ENCODE data around the gene MRRF. TPM values are rescaled to one million over a fixed set of nuclear protein-coding genes. Genes with fewer than 3 reads are reported as not detected.

The MRRF gene
- total RNA-seq, 3 donors from 2014 or later = 32.5 to 55.3 (median 44.9) TPM

DNA sequence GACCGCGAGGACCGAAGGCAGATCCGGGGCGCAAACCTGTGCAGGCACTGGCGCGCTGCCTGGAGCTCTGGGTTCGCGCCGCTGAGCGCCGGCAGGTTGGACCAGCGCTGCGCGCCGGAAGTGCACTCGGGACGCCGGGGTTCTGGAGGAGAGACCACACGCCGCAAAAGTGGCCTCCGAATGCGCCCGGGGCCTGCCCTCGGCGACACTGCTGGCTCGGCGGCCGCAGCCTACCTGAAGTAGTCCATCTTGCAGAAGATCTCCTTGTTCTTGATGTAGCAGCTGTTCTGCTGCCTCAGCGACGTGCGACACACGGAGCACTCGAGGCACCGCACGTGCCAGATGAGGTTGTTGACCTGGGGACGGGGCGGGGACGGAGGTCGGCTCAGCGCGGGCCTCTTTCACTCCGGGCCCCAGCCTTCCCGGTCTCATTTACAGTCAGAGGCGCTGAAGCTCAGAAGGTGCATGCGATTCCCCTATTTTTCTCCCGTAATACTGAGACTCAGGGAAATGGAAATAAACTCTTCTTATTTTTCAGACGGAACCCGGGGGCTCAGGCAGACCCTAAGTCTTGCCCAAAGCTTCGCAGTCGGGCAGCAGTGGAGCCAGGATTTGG, 38.4 kb upstream of the MRRF start:
- no peaks in the 10 kb centered on the region for H3K36me3 ChIP-seq
- no peaks in the 10 kb centered on the region for H3K9me3 ChIP-seq
- H3K27me3 ChIP-seq = peaks cover 13 to 82% of the 10 kb centered on the region in 2 donors
- intact Hi-C loops (cut with DNase I; ENCODE audit: low total_unique reads) = no loop called here
- no peak overlapping the region for H3K27ac ChIP-seq
- peak overlapping the region; percentile 15 to 71 (median 21) for H3K4me3 ChIP-seq
- DNase-seq (ENCODE audit: low spot score in 2 of 2) = no peak
- TF ChIP-seq POLR2AphosphoS5 (IDR thresholded peaks at IDR 0.05) (no peak), CTCF (IDR thresholded peaks at IDR 0.05) (no peak), POLR2A (IDR thresholded peaks at IDR 0.05) (no peak)
- peaks cover 3 to 5% of the 10 kb centered on the region in 2 donors for H3K4me1 ChIP-seq

DNA sequence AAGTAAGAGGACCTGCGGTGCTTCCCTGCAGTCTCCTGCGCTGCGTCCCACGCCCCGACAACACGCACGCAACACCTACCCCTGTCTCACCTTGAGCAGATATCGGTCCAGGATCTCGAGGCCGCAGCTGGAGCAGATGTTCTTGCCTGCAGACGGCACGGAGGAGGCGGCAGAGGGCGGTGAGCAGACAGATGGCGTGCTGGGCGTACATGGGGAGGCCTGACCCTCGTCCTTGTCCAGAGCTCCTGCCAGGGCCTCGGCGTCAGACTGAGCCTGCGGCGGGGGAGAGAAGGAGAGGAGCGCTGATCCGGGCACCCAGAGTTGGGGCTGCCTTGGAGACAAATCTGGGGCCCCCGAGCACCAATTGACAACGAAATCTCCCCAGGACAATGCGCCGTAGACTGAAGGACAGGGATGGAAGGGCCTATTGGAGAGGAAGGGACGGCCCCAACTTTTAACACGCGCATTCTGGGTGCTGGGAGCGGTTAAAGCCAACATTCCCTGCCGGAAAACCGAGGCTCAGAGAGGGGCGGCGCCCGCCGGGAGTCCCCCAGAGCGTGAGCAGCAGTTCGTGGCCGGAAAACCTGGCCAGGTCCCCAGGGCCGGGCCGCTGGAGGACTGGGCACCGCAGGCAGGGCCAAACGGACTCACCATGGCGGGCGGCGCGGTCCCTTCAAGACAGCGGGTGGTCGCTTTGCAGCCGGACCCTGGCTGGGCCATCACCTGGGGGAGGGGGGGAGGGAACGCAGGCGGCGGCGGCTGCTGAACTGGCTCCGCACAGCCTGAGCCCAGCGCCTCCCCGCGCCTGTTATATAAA, 37.7 kb upstream of the MRRF start:
- H3K27me3 ChIP-seq = peaks cover 13 to 81% of the 10 kb centered on the region in 2 donors

GRCh38 chr9:122227575-122227900, 37.1 kb upstream of the MRRF start:
- peaks cover 3 to 5% of the 10 kb centered on the region in 2 donors for H3K4me1 ChIP-seq
- H3K27ac ChIP-seq = no peak overlapping the region
- H3K36me3 ChIP-seq = no peaks in the 10 kb centered on the region
- peaks cover 13 to 75% of the 10 kb centered on the region in 2 donors for H3K27me3 ChIP-seq
- DNase-seq (ENCODE audit: low spot score in 2 of 2) = no peak
- peak overlapping the region; percentile 43 to 71 (median 46) for H3K4me3 ChIP-seq
- intact Hi-C loops (cut with DNase I; ENCODE audit: low total_unique reads) = no loop called here
- H3K9me3 ChIP-seq = no peaks in the 10 kb centered on the region
- TF ChIP-seq POLR2A (IDR thresholded peaks at IDR 0.05) = no peak
- no peak for TF ChIP-seq POLR2AphosphoS5 (IDR thresholded peaks at IDR 0.05)
- TF ChIP-seq CTCF (IDR thresholded peaks at IDR 0.05) = no peak

More for the DNA sequence above, 37.7 kb upstream of the MRRF start:
- no peaks in the 10 kb centered on the region for H3K36me3 ChIP-seq
- intact Hi-C loops (cut with DNase I; ENCODE audit: low total_unique reads) = no loop called here
- no peaks in the 10 kb centered on the region for H3K9me3 ChIP-seq
- peak overlapping the region; percentile 43 to 71 (median 46) for H3K4me3 ChIP-seq
- peaks cover 3 to 5% of the 10 kb centered on the region in 2 donors for H3K4me1 ChIP-seq
- H3K27ac ChIP-seq = no peak overlapping the region
- TF ChIP-seq POLR2AphosphoS5 (IDR thresholded peaks at IDR 0.05) = no peak
- no peak for TF ChIP-seq POLR2A (IDR thresholded peaks at IDR 0.05)
- no peak for TF ChIP-seq CTCF (IDR thresholded peaks at IDR 0.05)
- DNase-seq (ENCODE audit: low spot score in 2 of 2) = no peak

- Histone ChIP-seq H3K36me3 (no peaks in the 10 kb centered on the region), H3K9me3 (no peaks in the 10 kb centered on the region), H3K27me3 (peaks cover 13 to 75% of the 10 kb centered on the region in 2 donors), H3K27ac (no peak overlapping the region), H3K4me1 (peaks cover 3 to 5% of the 10 kb centered on the region in 2 donors), H3K4me3 (peak overlapping the region; percentile 43 to 71 (median 46))
- TF ChIP-seq POLR2A (IDR thresholded peaks at IDR 0.05) (no peak), CTCF (IDR thresholded peaks at IDR 0.05) (no peak), POLR2AphosphoS5 (IDR thresholded peaks at IDR 0.05) (no peak)
- intact Hi-C loops (cut with DNase I; ENCODE audit: low total_unique reads) = no loop called here
- DNase-seq (ENCODE audit: low spot score in 2 of 2) = no peak
Observed at GRCh38 chr9:122228191-122228567, 36.5 kb upstream of the MRRF start.
